OCI-LY1 (cell line): ENCODE data around the gene LNP1.

Experiments used
- H2AFZ ChIP-seq: fragments of 200-600 bp; sonication (generic), shearing (Covaris generic); 2 replicates; pipeline ENCODE4 v1.6.0; 2014; ENCODE audit warnings: antibody characterized with exemption, mild to moderate bottlenecking, low read length
- H3F3A ChIP-seq: fragments of 200-600 bp; sonication (generic), shearing (Covaris generic); 2 replicates; pipeline ENCODE4 v1.6.0; 2014; ENCODE audit warnings: mild to moderate bottlenecking, antibody characterized with exemption, low read length, moderate library complexity; ENCODE audit not compliant: insufficient read depth
- H3K27ac ChIP-seq: fragments of 200-600 bp; sonication (generic); 2 replicates; pipeline ENCODE4 v1.5.1; 2014; ENCODE audit warnings: low read length, mixed run types, mild to moderate bottlenecking, low read depth; ENCODE audit not compliant: poor library complexity, severe bottlenecking
- H3K27me3 ChIP-seq: fragments of 200-600 bp; sonication (generic); 2 replicates; pipeline ENCODE4 v1.6.0; 2014; ENCODE audit warnings: antibody characterized with exemption, mild to moderate bottlenecking, low read length, moderate library complexity; ENCODE audit not compliant: insufficient read depth
- H3K36me3 ChIP-seq: fragments of 200-600 bp; sonication (generic); 2 replicates; pipeline ENCODE4 v1.6.1; 2014; ENCODE audit warnings: mild to moderate bottlenecking, antibody characterized with exemption, low read length, moderate library complexity, mixed read lengths; ENCODE audit not compliant: insufficient read depth
- H3K4me1 ChIP-seq: fragments of 200-600 bp; sonication (generic); 2 replicates; pipeline ENCODE4 v1.5.1; 2014; ENCODE audit warnings: mild to moderate bottlenecking, low read length, moderate library complexity; ENCODE audit not compliant: insufficient read depth, severe bottlenecking
- H3K4me2 ChIP-seq: fragments of 200-600 bp; sonication (generic), shearing (Covaris generic); 2 replicates; pipeline ENCODE4 v1.6.1; 2014; ENCODE audit warnings: low read length
- H3K4me3 ChIP-seq: fragments of 200-600 bp; sonication (generic); 2 replicates; pipeline ENCODE4 v1.5.1; 2014; ENCODE audit warnings: low read length, low read depth, mild to moderate bottlenecking, mixed read lengths; ENCODE audit not compliant: poor library complexity, severe bottlenecking
- H3K79me2 ChIP-seq: fragments of 200-600 bp; shearing (Covaris generic); 2 replicates; pipeline ENCODE4 v1.6.1; 2016; ENCODE audit warnings: mixed run types, low read length, mixed read lengths; ENCODE audit not compliant: insufficient read depth
- H3K9ac ChIP-seq: fragments of 200-600 bp; sonication (generic), shearing (Covaris generic); 2 replicates; pipeline ENCODE4 v1.6.1; 2014; ENCODE audit warnings: mild to moderate bottlenecking, low read length, mixed read lengths
- H3K9me2 ChIP-seq: fragments of 200-600 bp; sonication (generic), shearing (Covaris generic); 2 replicates; pipeline ENCODE4 v1.6.1; 2014; ENCODE audit warnings: low read depth, mild to moderate bottlenecking, low read length, mixed read lengths
- H3K9me3 ChIP-seq: fragments of 200-600 bp; shearing (Covaris generic); 2 replicates; pipeline ENCODE4 v1.6.1; 2014; ENCODE audit warnings: low read length, mixed read lengths
- H4K20me1 ChIP-seq: fragments of 200-600 bp; sonication (generic), shearing (Covaris generic); 2 replicates; pipeline ENCODE4 v1.6.0; 2016; ENCODE audit warnings: mild to moderate bottlenecking, low read length; ENCODE audit not compliant: insufficient read depth
- CTCF ChIP-seq: fragments of 200-600 bp; sonication (generic), shearing (Covaris generic); IDR thresholded peaks from 2 replicates; pipeline ENCODE4 v1.5.1; 2017; ENCODE audit warnings: mild to moderate bottlenecking, antibody characterized with exemption, low read length, moderate library complexity, mixed read lengths
- EZH2 ChIP-seq: fragments of 200-600 bp; sonication (generic), shearing (Covaris generic); IDR thresholded peaks from 2 replicates; pipeline ENCODE4 v1.8.0; 2017; ENCODE audit warnings: borderline replicate concordance, mixed run types, mild to moderate bottlenecking, antibody characterized with exemption, low read length, moderate library complexity, mixed read lengths

Gene LNP1

GRCh38 chr3:100457811-100458210, 56.5 kb downstream of the LNP1 start:
- H2AFZ ChIP-seq = no peak overlapping the region
- no peaks in the 10 kb centered on the region for H3K36me3 ChIP-seq
- no peaks in the 10 kb centered on the region for H3F3A ChIP-seq
- H4K20me1 ChIP-seq = no peaks in the 10 kb centered on the region
- no peak overlapping the region for H3K27ac ChIP-seq
- no peak overlapping the region for H3K4me2 ChIP-seq
- H3K4me1 ChIP-seq = no peaks in the 10 kb centered on the region
- no peaks in the 10 kb centered on the region for H3K27me3 ChIP-seq
- no peaks in the 10 kb centered on the region for H3K9me3 ChIP-seq
- no peaks in the 10 kb centered on the region for H3K9me2 ChIP-seq
- TF ChIP-seq CTCF (no peak), EZH2 (no peak)
- no peak overlapping the region for H3K9ac ChIP-seq
- H3K4me3 ChIP-seq = no peak overlapping the region
- no peaks in the 10 kb centered on the region for H3K79me2 ChIP-seq

GRCh38 chr3:100458814-100459213, 57.5 kb downstream of the LNP1 start:
- no peaks in the 10 kb centered on the region for H3K9me3 ChIP-seq
- H3K27ac ChIP-seq = no peak overlapping the region
- H3K4me2 ChIP-seq = no peak overlapping the region
- H3K27me3 ChIP-seq = no peaks in the 10 kb centered on the region
- no peak overlapping the region for H3K9ac ChIP-seq
- no peaks in the 10 kb centered on the region for H3K79me2 ChIP-seq
- no peak for TF ChIP-seq EZH2
- TF ChIP-seq CTCF = no peak
- H3K4me1 ChIP-seq = no peaks in the 10 kb centered on the region
- no peak overlapping the region for H3K4me3 ChIP-seq
- no peaks in the 10 kb centered on the region for H3K9me2 ChIP-seq
- H2AFZ ChIP-seq = no peak overlapping the region
- no peaks in the 10 kb centered on the region for H3F3A ChIP-seq
- no peaks in the 10 kb centered on the region for H3K36me3 ChIP-seq
- no peaks in the 10 kb centered on the region for H4K20me1 ChIP-seq

GRCh38 chr3:100463002-100463401, 61.7 kb downstream of the LNP1 start:
- no peaks in the 10 kb centered on the region for H3K27me3 ChIP-seq
- no peaks in the 10 kb centered on the region for H3K9me3 ChIP-seq
- H3K4me2 ChIP-seq = no peak overlapping the region
- no peaks in the 10 kb centered on the region for H3K79me2 ChIP-seq
- no peak overlapping the region for H3K9ac ChIP-seq
- no peak overlapping the region for H2AFZ ChIP-seq
- H3K27ac ChIP-seq = no peak overlapping the region
- no peaks in the 10 kb centered on the region for H3K4me1 ChIP-seq
- H4K20me1 ChIP-seq = no peaks in the 10 kb centered on the region
- peak; percentile 81 for TF ChIP-seq CTCF
- no peak for TF ChIP-seq EZH2
- H3K36me3 ChIP-seq = no peaks in the 10 kb centered on the region
- no peak overlapping the region for H3K4me3 ChIP-seq
- H3K9me2 ChIP-seq = no peaks in the 10 kb centered on the region
- no peaks in the 10 kb centered on the region for H3F3A ChIP-seq
